Measurements from ENCODE around the gene ACVR1C. TPM values are rescaled to one million over a fixed set of nuclear protein-coding genes. Genes with fewer than 3 reads are reported as not detected.

ACVR1C gene
- total RNA-seq, 1 donor from 2014 or later: 0.95 TPM

DNA sequence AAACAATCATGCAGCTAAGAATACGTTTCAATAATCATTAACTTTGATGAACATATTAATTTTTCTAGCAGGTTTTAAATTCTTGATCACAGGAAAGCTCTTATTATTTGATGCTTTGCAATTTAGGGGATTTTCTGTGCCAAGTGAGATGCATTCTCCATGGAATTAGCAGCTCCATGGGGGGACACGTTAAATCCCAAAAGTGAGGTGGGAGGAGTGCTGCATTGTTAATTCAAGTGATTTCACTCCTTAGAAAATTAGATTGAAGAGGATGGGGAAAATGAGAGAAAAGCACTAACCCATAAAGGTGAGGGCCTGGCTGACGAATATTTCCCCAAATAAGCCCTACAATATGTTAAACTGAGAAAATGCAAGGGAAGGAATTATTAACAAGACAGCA lies 69.2 kb downstream of the ACVR1C start:
- Histone ChIP-seq H3K36me3 (ENCODE audit: insufficient read depth, low read length) (no peaks in the 10 kb centered on the region), H3K27me3 (ENCODE audit: insufficient read depth, low read length) (no peaks in the 10 kb centered on the region), H4K20me1 (ENCODE audit: insufficient read depth, low read length) (no peaks in the 10 kb centered on the region), H2AFZ (ENCODE audit: low read depth, low read length) (no peak overlapping the region), H3K9me3 (ENCODE audit: insufficient read depth, low read depth, low read length) (no peaks in the 10 kb centered on the region), H3K4me1 (ENCODE audit: insufficient read depth, low read length) (no peaks in the 10 kb centered on the region), H3K27ac (ENCODE audit: low read depth, low read length) (no peak overlapping the region), H3K4me2 (ENCODE audit: low read length) (no peak overlapping the region), H3K79me2 (ENCODE audit: insufficient read depth, low read length) (no peaks in the 10 kb centered on the region), H3K4me3 (ENCODE audit: insufficient read depth, low read depth, low read length) (no peak overlapping the region), H3K9ac (ENCODE audit: low read length) (no peak overlapping the region)
- no peak overlapping the region for H3K4me3 Mint-ChIP-seq (ENCODE audit: unreplicated experiment)
- no peaks in the 10 kb centered on the region for H3K27me3 Mint-ChIP-seq (ENCODE audit: low read depth, unreplicated experiment)
- no peaks in the 10 kb centered on the region for H3K36me3 Mint-ChIP-seq (ENCODE audit: low read depth, unreplicated experiment)
- H3K4me1 Mint-ChIP-seq (ENCODE audit: low read depth, unreplicated experiment): no peaks in the 10 kb centered on the region
- no peak for TF ChIP-seq EZH2 (IDR thresholded peaks at IDR 0.05; ENCODE audit: insufficient read depth, low read length)
- TF ChIP-seq, protein P1, sequence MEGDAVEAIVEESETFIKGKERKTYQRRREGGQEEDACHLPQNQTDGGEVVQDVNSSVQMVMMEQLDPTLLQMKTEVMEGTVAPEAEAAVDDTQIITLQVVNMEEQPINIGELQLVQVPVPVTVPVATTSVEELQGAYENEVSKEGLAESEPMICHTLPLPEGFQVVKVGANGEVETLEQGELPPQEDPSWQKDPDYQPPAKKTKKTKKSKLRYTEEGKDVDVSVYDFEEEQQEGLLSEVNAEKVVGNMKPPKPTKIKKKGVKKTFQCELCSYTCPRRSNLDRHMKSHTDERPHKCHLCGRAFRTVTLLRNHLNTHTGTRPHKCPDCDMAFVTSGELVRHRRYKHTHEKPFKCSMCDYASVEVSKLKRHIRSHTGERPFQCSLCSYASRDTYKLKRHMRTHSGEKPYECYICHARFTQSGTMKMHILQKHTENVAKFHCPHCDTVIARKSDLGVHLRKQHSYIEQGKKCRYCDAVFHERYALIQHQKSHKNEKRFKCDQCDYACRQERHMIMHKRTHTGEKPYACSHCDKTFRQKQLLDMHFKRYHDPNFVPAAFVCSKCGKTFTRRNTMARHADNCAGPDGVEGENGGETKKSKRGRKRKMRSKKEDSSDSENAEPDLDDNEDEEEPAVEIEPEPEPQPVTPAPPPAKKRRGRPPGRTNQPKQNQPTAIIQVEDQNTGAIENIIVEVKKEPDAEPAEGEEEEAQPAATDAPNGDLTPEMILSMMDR (IDR thresholded peaks at IDR 0.05; ENCODE audit: insufficient read depth, low read depth, low read length): no peak
- no peaks in the 10 kb centered on the region for H3K9me3 Mint-ChIP-seq (ENCODE audit: unreplicated experiment)
- DNase-seq (ENCODE audit: low read depth) (no peak), FAIRE-seq (no peak)
- H3K27ac Mint-ChIP-seq (ENCODE audit: unreplicated experiment): no peak overlapping the region

- Mint-ChIP-seq H3K27ac (ENCODE audit: unreplicated experiment) (no peak overlapping the region), H3K4me1 (ENCODE audit: low read depth, unreplicated experiment) (no peaks in the 10 kb centered on the region), H3K9me3 (ENCODE audit: unreplicated experiment) (no peaks in the 10 kb centered on the region), H3K27me3 (ENCODE audit: low read depth, unreplicated experiment) (no peaks in the 10 kb centered on the region), H3K36me3 (ENCODE audit: low read depth, unreplicated experiment) (no peaks in the 10 kb centered on the region), H3K4me3 (ENCODE audit: unreplicated experiment) (no peak overlapping the region)
- Histone ChIP-seq H3K4me3 (ENCODE audit: insufficient read depth, low read depth, low read length) (no peak overlapping the region), H3K9ac (ENCODE audit: low read length) (no peak overlapping the region), H3K4me2 (ENCODE audit: low read length) (no peak overlapping the region), H2AFZ (ENCODE audit: low read depth, low read length) (no peak overlapping the region), H3K36me3 (ENCODE audit: insufficient read depth, low read length) (no peaks in the 10 kb centered on the region), H3K27me3 (ENCODE audit: insufficient read depth, low read length) (no peaks in the 10 kb centered on the region), H4K20me1 (ENCODE audit: insufficient read depth, low read length) (no peaks in the 10 kb centered on the region), H3K27ac (ENCODE audit: low read depth, low read length) (no peak overlapping the region), H3K4me1 (ENCODE audit: insufficient read depth, low read length) (no peaks in the 10 kb centered on the region), H3K79me2 (ENCODE audit: insufficient read depth, low read length) (no peaks in the 10 kb centered on the region), H3K9me3 (ENCODE audit: insufficient read depth, low read depth, low read length) (no peaks in the 10 kb centered on the region)
- DNase-seq (ENCODE audit: low read depth) (peak; percentile 9), FAIRE-seq (no peak)
- no peak for TF ChIP-seq EZH2 (IDR thresholded peaks at IDR 0.05; ENCODE audit: insufficient read depth, low read length)
- TF ChIP-seq, protein P1 (IDR thresholded peaks at IDR 0.05; ENCODE audit: insufficient read depth, low read depth, low read length): no peak
Observed at GRCh38 chr2:157559061-157559460, 69.6 kb downstream of the ACVR1C start.

GRCh38 chr2:157557770-157558169 lies 70.9 kb downstream of the ACVR1C start:
- Histone ChIP-seq H3K27me3 (ENCODE audit: insufficient read depth, low read length) (no peaks in the 10 kb centered on the region), H2AFZ (ENCODE audit: low read depth, low read length) (no peak overlapping the region), H3K9ac (ENCODE audit: low read length) (no peak overlapping the region), H3K27ac (ENCODE audit: low read depth, low read length) (no peak overlapping the region), H3K4me3 (ENCODE audit: insufficient read depth, low read depth, low read length) (no peak overlapping the region), H3K4me1 (ENCODE audit: insufficient read depth, low read length) (no peaks in the 10 kb centered on the region), H3K79me2 (ENCODE audit: insufficient read depth, low read length) (no peaks in the 10 kb centered on the region), H3K4me2 (ENCODE audit: low read length) (no peak overlapping the region), H4K20me1 (ENCODE audit: insufficient read depth, low read length) (no peaks in the 10 kb centered on the region), H3K9me3 (ENCODE audit: insufficient read depth, low read depth, low read length) (no peaks in the 10 kb centered on the region), H3K36me3 (ENCODE audit: insufficient read depth, low read length) (no peaks in the 10 kb centered on the region)
- H3K27ac Mint-ChIP-seq (ENCODE audit: unreplicated experiment): no peak overlapping the region
- no peaks in the 10 kb centered on the region for H3K27me3 Mint-ChIP-seq (ENCODE audit: low read depth, unreplicated experiment)
- H3K4me1 Mint-ChIP-seq (ENCODE audit: low read depth, unreplicated experiment): no peaks in the 10 kb centered on the region
- no peak overlapping the region for H3K4me3 Mint-ChIP-seq (ENCODE audit: unreplicated experiment)
- FAIRE-seq: no peak
- no peak for DNase-seq (ENCODE audit: low read depth)
- no peaks in the 10 kb centered on the region for H3K36me3 Mint-ChIP-seq (ENCODE audit: low read depth, unreplicated experiment)
- TF ChIP-seq EZH2 (IDR thresholded peaks at IDR 0.05; ENCODE audit: insufficient read depth, low read length): no peak
- TF ChIP-seq, protein P1 (IDR thresholded peaks at IDR 0.05; ENCODE audit: insufficient read depth, low read depth, low read length): no peak
- H3K9me3 Mint-ChIP-seq (ENCODE audit: unreplicated experiment): no peaks in the 10 kb centered on the region
